ENCODE data around the gene EXOC2.

DNA sequence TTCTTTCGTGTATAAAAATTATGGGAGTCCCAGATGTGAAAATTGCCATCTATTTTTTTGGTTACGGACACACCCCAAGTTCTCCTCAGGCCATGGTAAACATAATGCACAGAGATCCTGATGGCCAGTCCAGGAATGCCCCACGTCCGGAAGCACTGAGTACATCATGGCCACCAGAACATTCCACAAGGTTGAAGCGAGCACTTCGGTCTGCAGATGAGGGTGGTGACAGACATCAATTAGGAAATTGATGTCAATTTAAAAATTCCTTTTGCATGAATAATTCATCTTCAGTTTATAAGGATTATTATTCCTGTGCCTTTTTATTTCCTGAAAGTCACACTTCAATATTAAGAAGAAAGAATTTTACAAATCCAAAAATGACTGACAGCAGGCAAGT lies 13.2 kb upstream of the EXOC2 start:
- TF ChIP-seq, protein P1, sequence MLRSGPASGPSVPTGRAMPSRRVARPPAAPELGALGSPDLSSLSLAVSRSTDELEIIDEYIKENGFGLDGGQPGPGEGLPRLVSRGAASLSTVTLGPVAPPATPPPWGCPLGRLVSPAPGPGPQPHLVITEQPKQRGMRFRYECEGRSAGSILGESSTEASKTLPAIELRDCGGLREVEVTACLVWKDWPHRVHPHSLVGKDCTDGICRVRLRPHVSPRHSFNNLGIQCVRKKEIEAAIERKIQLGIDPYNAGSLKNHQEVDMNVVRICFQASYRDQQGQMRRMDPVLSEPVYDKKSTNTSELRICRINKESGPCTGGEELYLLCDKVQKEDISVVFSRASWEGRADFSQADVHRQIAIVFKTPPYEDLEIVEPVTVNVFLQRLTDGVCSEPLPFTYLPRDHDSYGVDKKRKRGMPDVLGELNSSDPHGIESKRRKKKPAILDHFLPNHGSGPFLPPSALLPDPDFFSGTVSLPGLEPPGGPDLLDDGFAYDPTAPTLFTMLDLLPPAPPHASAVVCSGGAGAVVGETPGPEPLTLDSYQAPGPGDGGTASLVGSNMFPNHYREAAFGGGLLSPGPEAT (IDR thresholded peaks at IDR 0.05; ENCODE audit: low read depth): no peak
- TF ChIP-seq, protein P2, sequence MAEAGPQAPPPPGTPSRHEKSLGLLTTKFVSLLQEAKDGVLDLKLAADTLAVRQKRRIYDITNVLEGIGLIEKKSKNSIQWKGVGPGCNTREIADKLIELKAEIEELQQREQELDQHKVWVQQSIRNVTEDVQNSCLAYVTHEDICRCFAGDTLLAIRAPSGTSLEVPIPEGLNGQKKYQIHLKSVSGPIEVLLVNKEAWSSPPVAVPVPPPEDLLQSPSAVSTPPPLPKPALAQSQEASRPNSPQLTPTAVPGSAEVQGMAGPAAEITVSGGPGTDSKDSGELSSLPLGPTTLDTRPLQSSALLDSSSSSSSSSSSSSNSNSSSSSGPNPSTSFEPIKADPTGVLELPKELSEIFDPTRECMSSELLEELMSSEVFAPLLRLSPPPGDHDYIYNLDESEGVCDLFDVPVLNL (IDR thresholded peaks at IDR 0.05; ENCODE audit: low read depth, low read length): no peak
- TF ChIP-seq CHD2 (IDR thresholded peaks at IDR 0.05; ENCODE audit: borderline replicate concordance, low read depth, low read length) (no peak), TAF1 (IDR thresholded peaks at IDR 0.05; ENCODE audit: borderline replicate concordance, low read depth, low read length) (no peak)
- TF ChIP-seq, protein P3, sequence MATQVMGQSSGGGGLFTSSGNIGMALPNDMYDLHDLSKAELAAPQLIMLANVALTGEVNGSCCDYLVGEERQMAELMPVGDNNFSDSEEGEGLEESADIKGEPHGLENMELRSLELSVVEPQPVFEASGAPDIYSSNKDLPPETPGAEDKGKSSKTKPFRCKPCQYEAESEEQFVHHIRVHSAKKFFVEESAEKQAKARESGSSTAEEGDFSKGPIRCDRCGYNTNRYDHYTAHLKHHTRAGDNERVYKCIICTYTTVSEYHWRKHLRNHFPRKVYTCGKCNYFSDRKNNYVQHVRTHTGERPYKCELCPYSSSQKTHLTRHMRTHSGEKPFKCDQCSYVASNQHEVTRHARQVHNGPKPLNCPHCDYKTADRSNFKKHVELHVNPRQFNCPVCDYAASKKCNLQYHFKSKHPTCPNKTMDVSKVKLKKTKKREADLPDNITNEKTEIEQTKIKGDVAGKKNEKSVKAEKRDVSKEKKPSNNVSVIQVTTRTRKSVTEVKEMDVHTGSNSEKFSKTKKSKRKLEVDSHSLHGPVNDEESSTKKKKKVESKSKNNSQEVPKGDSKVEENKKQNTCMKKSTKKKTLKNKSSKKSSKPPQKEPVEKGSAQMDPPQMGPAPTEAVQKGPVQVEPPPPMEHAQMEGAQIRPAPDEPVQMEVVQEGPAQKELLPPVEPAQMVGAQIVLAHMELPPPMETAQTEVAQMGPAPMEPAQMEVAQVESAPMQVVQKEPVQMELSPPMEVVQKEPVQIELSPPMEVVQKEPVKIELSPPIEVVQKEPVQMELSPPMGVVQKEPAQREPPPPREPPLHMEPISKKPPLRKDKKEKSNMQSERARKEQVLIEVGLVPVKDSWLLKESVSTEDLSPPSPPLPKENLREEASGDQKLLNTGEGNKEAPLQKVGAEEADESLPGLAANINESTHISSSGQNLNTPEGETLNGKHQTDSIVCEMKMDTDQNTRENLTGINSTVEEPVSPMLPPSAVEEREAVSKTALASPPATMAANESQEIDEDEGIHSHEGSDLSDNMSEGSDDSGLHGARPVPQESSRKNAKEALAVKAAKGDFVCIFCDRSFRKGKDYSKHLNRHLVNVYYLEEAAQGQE (IDR thresholded peaks at IDR 0.05; ENCODE audit: low read depth, low read length): no peak
- TF ChIP-seq, protein P4, sequence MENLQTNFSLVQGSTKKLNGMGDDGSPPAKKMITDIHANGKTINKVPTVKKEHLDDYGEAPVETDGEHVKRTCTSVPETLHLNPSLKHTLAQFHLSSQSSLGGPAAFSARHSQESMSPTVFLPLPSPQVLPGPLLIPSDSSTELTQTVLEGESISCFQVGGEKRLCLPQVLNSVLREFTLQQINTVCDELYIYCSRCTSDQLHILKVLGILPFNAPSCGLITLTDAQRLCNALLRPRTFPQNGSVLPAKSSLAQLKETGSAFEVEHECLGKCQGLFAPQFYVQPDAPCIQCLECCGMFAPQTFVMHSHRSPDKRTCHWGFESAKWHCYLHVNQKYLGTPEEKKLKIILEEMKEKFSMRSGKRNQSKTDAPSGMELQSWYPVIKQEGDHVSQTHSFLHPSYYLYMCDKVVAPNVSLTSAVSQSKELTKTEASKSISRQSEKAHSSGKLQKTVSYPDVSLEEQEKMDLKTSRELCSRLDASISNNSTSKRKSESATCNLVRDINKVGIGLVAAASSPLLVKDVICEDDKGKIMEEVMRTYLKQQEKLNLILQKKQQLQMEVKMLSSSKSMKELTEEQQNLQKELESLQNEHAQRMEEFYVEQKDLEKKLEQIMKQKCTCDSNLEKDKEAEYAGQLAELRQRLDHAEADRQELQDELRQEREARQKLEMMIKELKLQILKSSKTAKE (IDR thresholded peaks at IDR 0.05; ENCODE audit: low read depth, poor library complexity, severe bottlenecking): no peak
- TF ChIP-seq, protein P5, sequence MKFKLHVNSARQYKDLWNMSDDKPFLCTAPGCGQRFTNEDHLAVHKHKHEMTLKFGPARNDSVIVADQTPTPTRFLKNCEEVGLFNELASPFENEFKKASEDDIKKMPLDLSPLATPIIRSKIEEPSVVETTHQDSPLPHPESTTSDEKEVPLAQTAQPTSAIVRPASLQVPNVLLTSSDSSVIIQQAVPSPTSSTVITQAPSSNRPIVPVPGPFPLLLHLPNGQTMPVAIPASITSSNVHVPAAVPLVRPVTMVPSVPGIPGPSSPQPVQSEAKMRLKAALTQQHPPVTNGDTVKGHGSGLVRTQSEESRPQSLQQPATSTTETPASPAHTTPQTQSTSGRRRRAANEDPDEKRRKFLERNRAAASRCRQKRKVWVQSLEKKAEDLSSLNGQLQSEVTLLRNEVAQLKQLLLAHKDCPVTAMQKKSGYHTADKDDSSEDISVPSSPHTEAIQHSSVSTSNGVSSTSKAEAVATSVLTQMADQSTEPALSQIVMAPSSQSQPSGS (IDR thresholded peaks at IDR 0.05; ENCODE audit: low read length): no peak
